SK-N-SH (cell line): ENCODE data around the gene NUMA1. TPM values are rescaled to one million over a fixed set of nuclear protein-coding genes. Genes with fewer than 3 reads are reported as not detected.

Experiments used
- CTCF ChIA-PET: fragments of 300-600, 350-600 bp; formaldehyde crosslinking; extraction: SDS; loops from one replicate; lab custom pipeline; 2021; lab: Yijun Ruan, JAX
- POLR2A ChIA-PET: fragments of 350-600 bp; sonication (Branson Sonifier 250); formaldehyde crosslinking; extraction: SDS; loops from one replicate; lab custom pipeline; 2020; ENCODE audit warnings: antibody characterized with exemption, inconsistent platforms; lab: Yijun Ruan, JAX
- DNase-seq: peaks from one replicate; pipeline ENCODE4 v3.0.0; 2012
- H2AFZ ChIP-seq: fragments of 200-600 bp; sonication (generic); 2 replicates; pipeline ENCODE4 v1.8.1; 2016; ENCODE audit warnings: antibody characterized with exemption, mild to moderate bottlenecking, low read depth
- H3F3A ChIP-seq: fragments of 200-600 bp; sonication (generic); replicated peaks from 2 replicates; pipeline ENCODE3; 2016; ENCODE audit warnings: antibody characterized with exemption, mild to moderate bottlenecking; ENCODE audit not compliant: insufficient read depth
- H3K27ac ChIP-seq, 2 experiments: fragments of 200-500 bp in 1 of 2; fragments of 200-600 bp in 1 of 2; sonication (Bioruptor generic) in 1 of 2; sonication (generic), shearing (Covaris generic) in 1 of 2; 2 replicates each; pipeline versions ENCODE4 v1.5.1 to v1.6.1; 2014 to 2016; ENCODE audit warnings: low read depth in 2 of 2, inconsistent platforms in 1 of 2, low read length in 1 of 2, mild to moderate bottlenecking in 1 of 2, mixed read lengths in 1 of 2
- H3K27me3 ChIP-seq: fragments of 200-600 bp; sonication (generic), shearing (Covaris generic); 2 replicates; pipeline ENCODE4 v1.6.1; 2016; ENCODE audit warnings: mixed run types; ENCODE audit not compliant: insufficient read depth
- H3K36me3 ChIP-seq, 2 experiments: fragments of 200-500 bp in 1 of 2; fragments of 200-600 bp in 1 of 2; sonication (Bioruptor generic) in 1 of 2; sonication (generic) in 1 of 2; replicated peaks in 1 of 2; 2 replicates each; pipeline versions ENCODE3 to v1.5.1; 2014 to 2016; ENCODE audit warnings: low read length in 1 of 2, mild to moderate bottlenecking in 1 of 2; ENCODE audit not compliant: insufficient read depth in 2 of 2, control insufficient read depth in 1 of 2
- H3K4me1 ChIP-seq, 2 experiments: fragments of 200-500 bp in 1 of 2; fragments of 200-600 bp in 1 of 2; sonication (Bioruptor generic) in 1 of 2; sonication (generic), shearing (Covaris generic) in 1 of 2; 2 replicates each; pipeline versions ENCODE4 v1.5.1 to v1.6.1; 2014 to 2016; ENCODE audit warnings: low read depth in 1 of 2, low read length in 1 of 2, mixed run types in 1 of 2; ENCODE audit not compliant: insufficient read depth in 2 of 2, control insufficient read depth in 1 of 2
- H3K4me2 ChIP-seq: fragments of 200-600 bp; sonication (generic), shearing (Covaris generic); 2 replicates; pipeline ENCODE4 v1.6.1; 2017; ENCODE audit warnings: mixed run types
- H3K4me3 ChIP-seq, 2 experiments: fragments of 200-500 bp in 1 of 2; fragments of 200-600 bp in 1 of 2; sonication (Bioruptor generic) in 1 of 2; sonication (generic), shearing (Covaris generic) in 1 of 2; 2 replicates each; pipeline versions ENCODE4 v1.5.1 to v1.8.1; 2014 to 2016; ENCODE audit warnings: low read depth in 2 of 2, inconsistent platforms in 1 of 2, low read length in 1 of 2, mild to moderate bottlenecking in 1 of 2, mixed read lengths in 1 of 2, moderate library complexity in 1 of 2
- H3K79me2 ChIP-seq: fragments of 200-600 bp; sonication (generic); 2 replicates; pipeline ENCODE4 v1.8.1; 2017; ENCODE audit warnings: mild to moderate bottlenecking; ENCODE audit not compliant: insufficient read depth
- H3K9ac ChIP-seq: fragments of 200-600 bp; sonication (generic); 2 replicates; pipeline ENCODE4 v1.6.1; 2017; ENCODE audit warnings: mixed run types
- H3K9me2 ChIP-seq: fragments of 200-600 bp; sonication (generic); 2 replicates; pipeline ENCODE4 v1.6.1; 2017; ENCODE audit warnings: mixed run types
- H3K9me3 ChIP-seq: fragments of 200-600 bp; sonication (generic); 2 replicates; pipeline ENCODE4 v1.6.1; 2017; ENCODE audit warnings: mixed run types, mild to moderate bottlenecking, moderate library complexity
- H4K20me1 ChIP-seq: fragments of 200-600 bp; sonication (generic); 2 replicates; pipeline ENCODE4 v1.6.1; 2017; ENCODE audit warnings: mild to moderate bottlenecking, mixed run types; ENCODE audit not compliant: insufficient read depth
- CHD2 ChIP-seq: fragments of 150-350 bp; IDR thresholded peaks from 2 replicates; pipeline ENCODE4 v1.6.1; 2018; ENCODE audit warnings: low read length; ENCODE audit not compliant: partially characterized antibody
- CTCF ChIP-seq: fragments of 200-600 bp; sonication (generic); IDR thresholded peaks from 2 replicates; pipeline ENCODE4 v1.6.1; 2017; ENCODE audit warnings: antibody characterized with exemption, mild to moderate bottlenecking, moderate library complexity
- EP300 ChIP-seq, 2 experiments: IDR thresholded peaks; 2 replicates each; pipeline versions ENCODE4 v1.4.0 to v1.6.1; 2012; ENCODE audit warnings: borderline replicate concordance in 1 of 2, low read depth in 1 of 2, low read length in 1 of 2
- EZH2phosphoT487 ChIP-seq: fragments of 200-600 bp; sonication (generic); IDR thresholded peaks from 2 replicates; pipeline ENCODE4 v1.6.1; 2017; ENCODE audit warnings: low read depth, mixed run types, mild to moderate bottlenecking, antibody characterized with exemption, moderate library complexity, borderline replicate concordance
- FOSL2 ChIP-seq: IDR thresholded peaks from 2 replicates; pipeline ENCODE4 v1.4.0; 2012; ENCODE audit warnings: low read depth, mild to moderate bottlenecking, moderate library complexity, borderline replicate concordance
- GATA2 ChIP-seq: sonication (generic); formaldehyde crosslinking; IDR thresholded peaks from 2 replicates; pipeline ENCODE4 v1.5.0; 2020; ENCODE audit warnings: mild to moderate bottlenecking, missing genetic modification reagents
- JUND ChIP-seq: IDR thresholded peaks from 2 replicates; pipeline ENCODE4 v1.4.0; 2012
- MXI1 ChIP-seq: IDR thresholded peaks from 2 replicates; pipeline ENCODE4 v1.6.1; 2012; ENCODE audit warnings: mild to moderate bottlenecking, low read depth, low read length, improper control_type of control experiment
- NRF1 ChIP-seq: IDR thresholded peaks from 2 replicates; pipeline ENCODE4 v1.6.1; 2012; ENCODE audit warnings: low read depth, mild to moderate bottlenecking, low read length
- PBX3 ChIP-seq: IDR thresholded peaks from 2 replicates; pipeline ENCODE4; 2012
- RAD21 ChIP-seq: IDR thresholded peaks from 2 replicates; pipeline ENCODE4 v1.6.1; 2012; ENCODE audit warnings: mild to moderate bottlenecking, low read length
- RCOR1 ChIP-seq: fragments of 150-350 bp; IDR thresholded peaks from 2 replicates; pipeline ENCODE4 v1.6.1; 2017; ENCODE audit warnings: antibody characterized with exemption, low read length
- SIN3A ChIP-seq: IDR thresholded peaks from 2 replicates; pipeline ENCODE4 v1.6.1; 2012; ENCODE audit warnings: low read depth, mild to moderate bottlenecking, low read length, moderate library complexity, borderline replicate concordance
- TCF12 ChIP-seq: IDR thresholded peaks from 2 replicates; pipeline ENCODE4 v1.4.0; 2012
- TEAD4 ChIP-seq: IDR thresholded peaks from 2 replicates; pipeline ENCODE4 v1.4.0; 2012; ENCODE audit warnings: mild to moderate bottlenecking, borderline replicate concordance; ENCODE audit not compliant: insufficient read depth
- USF1 ChIP-seq: IDR thresholded peaks from 2 replicates; pipeline ENCODE4 v1.4.0; 2012; ENCODE audit warnings: low read depth, borderline replicate concordance
- USF2 ChIP-seq: fragments of 150-350 bp; IDR thresholded peaks from 2 replicates; pipeline ENCODE4 v1.6.1; 2017; ENCODE audit warnings: antibody characterized with exemption, low read length, low read depth, borderline replicate concordance
- ZBTB33 ChIP-seq: IDR thresholded peaks from 2 replicates; pipeline ENCODE4 v1.4.0; 2012; ENCODE audit warnings: low read depth, borderline replicate concordance
- WGBS: methylation state at CpG from one replicate; pipeline ENCODE4 v1.1.6; 2017; ENCODE audit warnings: low lambda C conversion rate; 5-methylcytosine and 5-hydroxymethylcytosine counted together
- polyA plus RNA-seq, 3 experiments: library from polyadenylated mRNA; depleted of rRNA; stranded (reverse); fragments of >200 nt; gene quantifications; 2 replicates each; pipeline ENCODE4 v1.2.3, GENCODE V29; 2012

NUMA1 gene
- polyA plus RNA-seq, 1 of the 3 experiments (the other 2 are of a cell fraction) = 111 TPM

GRCh38 chr11:72024069-72024754 is 56.1 kb downstream of the NUMA1 start:
- Histone ChIP-seq H2AFZ (no peak overlapping the region), H3K4me2 (no peak overlapping the region), H3K27ac (peak overlapping the region in 1 of 2 experiments; percentile 53; a peak in 2 of 4 replicates), H3K9ac (no peak overlapping the region), H3K4me3 (no peak overlapping the region), H4K20me1 (peaks cover 18% of the 10 kb centered on the region), H3K79me2 (peaks cover 60% of the 10 kb centered on the region)
- CTCF ChIA-PET = interaction anchor here (0.8 to 21.4 kb wide), 43 partner anchors 9 to 424 kb away, joined by 3 to 416 read pairs (median 7); partner anchors contain the start of genes ANAPC15, CLPB and LAMTOR1
- no peak for DNase-seq
- POLR2A ChIA-PET = interaction anchor here (1.0 to 2.4 kb wide), 4 partner anchors 9 to 67 kb away, joined by 3 to 21 read pairs (median 8); no protein-coding TSS in a partner anchor
- TF ChIP-seq TCF12 = peak; percentile 53; the same call in 1 of the 2 replicates
- TF ChIP-seq TEAD4 = no peak
- TF ChIP-seq RCOR1 = peak; percentile 71; the same call in 1 of the 2 replicates
- peak; percentile 83 for TF ChIP-seq GATA2 (CRISPR knock-in tag)
- TF ChIP-seq EP300 (IDR thresholded peaks at IDR 0.05; ENCODE audit: borderline replicate concordance in 1 of 2, low read depth in 1 of 2, low read length in 1 of 2) = peak in 1 of 2 experiments; percentile 77; a peak in 1 of 4 replicates
- TF ChIP-seq USF1 = no peak
- no peak for TF ChIP-seq JUND
- TF ChIP-seq CHD2 = peak; percentile 29
- TF ChIP-seq, all 33 proteins: peak for 5
- Histone ChIP-seq H3K36me3 (peaks cover 83 to 85% of the 10 kb centered on the region in 2 experiments), H3K4me1 (peaks cover 11 to 16% of the 10 kb centered on the region in 2 experiments; a peak in 3 of 4 replicates), H3K9me3 (no peaks in the 10 kb centered on the region), H3F3A (peaks cover 25% of the 10 kb centered on the region), H3K27me3 (no peaks in the 10 kb centered on the region), H3K9me2 (no peaks in the 10 kb centered on the region)
- WGBS = 45% methylated on average over 5 of the region's 5 CpGs

- no peaks in the 10 kb centered on the region for H3K9me2 ChIP-seq
- H3K9me3 ChIP-seq = no peaks in the 10 kb centered on the region
- peaks cover 11 to 16% of the 10 kb centered on the region in 2 experiments; a peak in 3 of 4 replicates for H3K4me1 ChIP-seq
- no peak overlapping the region for H2AFZ ChIP-seq
- peaks cover 52% of the 10 kb centered on the region for H3K79me2 ChIP-seq
- H3K4me2 ChIP-seq = no peak overlapping the region
- 93% methylated on average over 4 of the region's 4 CpGs for WGBS
- peaks cover 83 to 84% of the 10 kb centered on the region in 2 experiments for H3K36me3 ChIP-seq
- ChIA-PET CTCF (interaction anchor here (0.6 to 21.4 kb wide), 13 partner anchors 8 to 412 kb away, joined by 3 to 416 read pairs (median 9); partner anchors contain the start of genes CLPB and LAMTOR1), POLR2A (interaction anchor here (1.3 to 1.5 kb wide), 2 partner anchors 8 to 68 kb away, joined by 4 read pairs; no protein-coding TSS in a partner anchor)
- no peak for DNase-seq
- peak overlapping the region in 1 of 2 experiments; percentile 53; a peak in 1 of 4 replicates for H3K27ac ChIP-seq
- H3K4me3 ChIP-seq = no peak overlapping the region
- peaks cover 18% of the 10 kb centered on the region for H4K20me1 ChIP-seq
- no peaks in the 10 kb centered on the region for H3K27me3 ChIP-seq
- TF ChIP-seq SIN3A (no peak), PBX3 (no peak), MXI1 (no peak), TEAD4 (no peak), NRF1 (no peak), GATA2 (CRISPR knock-in tag) (no peak), USF2 (no peak), ZBTB33 (no peak), FOSL2 (no peak), EP300 (IDR thresholded peaks at IDR 0.05; ENCODE audit: borderline replicate concordance in 1 of 2, low read depth in 1 of 2, low read length in 1 of 2) (no peak), RAD21 (no peak), JUND (no peak), CTCF (no peak), EZH2phosphoT487 (no peak)
- no peak overlapping the region for H3K9ac ChIP-seq
- peaks cover 22% of the 10 kb centered on the region for H3F3A ChIP-seq
These were observed 57.0 kb downstream of the NUMA1 start for GRCh38 chr11:72023335-72023734.
